Endothelial cell of umbilical vein (primary cell): Measurements from ENCODE around the gene RBPJL. TPM values are rescaled to one million over a fixed set of nuclear protein-coding genes. Genes with fewer than 3 reads are reported as not detected.

Experiments
- BruUV-seq: library from RNA; stranded (reverse); fragments of 400-500 nt; replicated peaks from 2 replicates; lab custom pipeline; 2021; lab: Mats Ljungman, UMichigan
- CTCF ChIA-PET: fragments of 300-600, 350-600 bp; sonication (Branson Sonifier 250); formaldehyde crosslinking; loops from one replicate; lab custom pipeline; 2021; ENCODE audit warnings: antibody characterized with exemption, inconsistent platforms; lab: Charles Lee
- POLR2A ChIA-PET: fragments of 300-600, 350-600 bp; sonication (Branson Sonifier 250); formaldehyde crosslinking; loops from one replicate; lab custom pipeline; 2021; ENCODE audit warnings: antibody characterized with exemption, inconsistent platforms; lab: Charles Lee
- DNase-seq: peaks from one replicate; pipeline ENCODE4 v3.0.0-alpha.2; 2011; ENCODE audit warnings: low read depth, low spot score
- FAIRE-seq: peaks from 2 replicates; lab custom pipeline; 2011; peaks lifted over from hg19 to GRCh38; lab: Jason Lieb, UNC
- H2AFZ ChIP-seq: 2 replicates; pipeline ENCODE4 v1.6.0; 2012; ENCODE audit warnings: low read depth, low read length, control low read depth, inconsistent platforms
- H3K27ac ChIP-seq: 2 replicates; pipeline ENCODE4 v1.5.1; 2011; ENCODE audit warnings: low read depth, mild to moderate bottlenecking, control low read depth, low read length, moderate library complexity; ENCODE audit not compliant: insufficient read depth
- H3K27me3 ChIP-seq, 2 experiments: 2 replicates each; pipeline versions ENCODE4 v1.6.0 to v1.6.1; 2011; ENCODE audit warnings: low read length in 2 of 2, mixed read lengths in 1 of 2; ENCODE audit not compliant: control insufficient read depth in 2 of 2, insufficient read depth in 2 of 2
- H3K36me3 ChIP-seq, 2 experiments: 2 replicates in 1 of 2; 3 replicates in 1 of 2; pipeline ENCODE4 v1.5.1; 2011; ENCODE audit warnings: low read length in 2 of 2, mild to moderate bottlenecking in 1 of 2, moderate library complexity in 1 of 2; ENCODE audit not compliant: control insufficient read depth in 2 of 2, insufficient read depth in 2 of 2; ENCODE audit errors: extremely low read depth in 1 of 2
- H3K4me1 ChIP-seq: 3 replicates; pipeline ENCODE4 v1.5.1; 2011; ENCODE audit warnings: mild to moderate bottlenecking, low read length; ENCODE audit not compliant: control insufficient read depth, insufficient read depth; ENCODE audit errors: extremely low read depth
- H3K4me2 ChIP-seq: 2 replicates; pipeline ENCODE4 v1.6.1; 2011; ENCODE audit warnings: low read length, control low read depth, mixed read lengths; ENCODE audit not compliant: insufficient read depth
- H3K4me3 ChIP-seq, 3 experiments: fragments of 200-600 bp in 1 of 3; sonication (generic), shearing (Covaris generic) in 1 of 3; replicated peaks in 1 of 3; 2 replicates each; pipeline ENCODE4 v1.5.1; 2011 to 2016; ENCODE audit warnings: control low read depth in 3 of 3, low read length in 3 of 3, mild to moderate bottlenecking in 2 of 3, inconsistent platforms in 1 of 3, low read depth in 1 of 3, moderate library complexity in 1 of 3; ENCODE audit not compliant: insufficient read depth in 1 of 3
- H3K79me2 ChIP-seq: 2 replicates; pipeline ENCODE4 v1.6.0; 2012; ENCODE audit warnings: low read length, inconsistent platforms; ENCODE audit not compliant: control insufficient read depth, insufficient read depth
- H3K9ac ChIP-seq: replicated peaks from 2 replicates; pipeline ENCODE3; 2011; ENCODE audit warnings: low read length, control low read depth; ENCODE audit not compliant: insufficient read depth; ENCODE audit errors: extremely low read depth
- H3K9me1 ChIP-seq: replicated peaks from 3 replicates; pipeline ENCODE4 v1.6.0; 2011; ENCODE audit warnings: mild to moderate bottlenecking, low read length; ENCODE audit not compliant: control insufficient read depth, insufficient read depth; ENCODE audit errors: extremely low read depth
- H3K9me3 ChIP-seq: replicated peaks from 2 replicates; pipeline ENCODE4 v1.5.1; 2012; ENCODE audit warnings: low read length, inconsistent platforms; ENCODE audit not compliant: control insufficient read depth, insufficient read depth
- H4K20me1 ChIP-seq: replicated peaks from 2 replicates; pipeline ENCODE3; 2011; ENCODE audit warnings: mild to moderate bottlenecking, low read length; ENCODE audit not compliant: control insufficient read depth, insufficient read depth; ENCODE audit errors: extremely low read depth
- CTCF ChIP-seq, 2 donors: IDR thresholded peaks; 1 replicate in 1 of 2; 2 replicates in 1 of 2; pipeline ENCODE4 v1.5.1; 2011; ENCODE audit warnings: low read length in 2 of 2, mild to moderate bottlenecking in 2 of 2, moderate library complexity in 2 of 2, control low read depth in 1 of 2, inconsistent platforms in 1 of 2, low read depth in 1 of 2; ENCODE audit not compliant: insufficient read depth in 1 of 2; ENCODE audit errors: extremely low read depth in 1 of 2
- EZH2 ChIP-seq: IDR thresholded peaks from 2 replicates; pipeline ENCODE4 v1.6.1; 2012; ENCODE audit warnings: borderline replicate concordance, low read depth, mild to moderate bottlenecking, moderate library complexity, low read length, inconsistent platforms; ENCODE audit not compliant: severe bottlenecking
- FOS ChIP-seq: IDR thresholded peaks from 2 replicates; pipeline ENCODE4 v1.6.1; 2011; ENCODE audit warnings: mild to moderate bottlenecking, low read length, moderate library complexity, borderline replicate concordance; ENCODE audit not compliant: insufficient read depth
- GATA2 ChIP-seq: IDR thresholded peaks from 2 replicates; pipeline ENCODE4 v1.7.0; 2011; ENCODE audit warnings: low read depth, mild to moderate bottlenecking, moderate library complexity, mixed read lengths, low read length; ENCODE audit not compliant: insufficient read length, insufficient read depth
- JUN ChIP-seq: IDR thresholded peaks from 2 replicates; pipeline ENCODE4 v1.6.1; 2011; ENCODE audit warnings: borderline replicate concordance, low read depth; ENCODE audit not compliant: insufficient read length, insufficient read depth
- MAX ChIP-seq: IDR thresholded peaks from 2 replicates; pipeline ENCODE4 v1.6.1; 2011; ENCODE audit not compliant: insufficient read depth, insufficient read length
- MYC ChIP-seq: IDR thresholded peaks from one replicate; pipeline ENCODE4 v1.6.1; 2011; ENCODE audit warnings: mild to moderate bottlenecking, low read depth, low read length
- POLR2A ChIP-seq: IDR thresholded peaks from 2 replicates; pipeline ENCODE4 v1.6.1; 2012; ENCODE audit warnings: low read depth, mild to moderate bottlenecking, control low read depth, low read length
- POLR2AphosphoS5 ChIP-seq: IDR thresholded peaks from 2 replicates; pipeline ENCODE4 v1.6.1; 2012; ENCODE audit warnings: low read depth, mild to moderate bottlenecking, control low read depth, low read length, moderate library complexity; ENCODE audit not compliant: insufficient read depth
- dilution Hi-C: fragments of 300-500 bp; cut with MboI; formaldehyde crosslinking; loops from one replicate; pipeline ENCODE4 v1.15.0; 2019; ENCODE audit warnings: low sequenced_read_pairs; ENCODE audit not compliant: extremely low pct_ligation_motif_present
- intact Hi-C: fragments of 100-400 bp; cut with micrococcal nuclease; formaldehyde crosslinking; loops from one replicate; pipeline ENCODE4 v1.10.0; 2022
- polyA plus RNA-seq, 4 experiments: library from polyadenylated mRNA; depleted of rRNA in 3 of 4; stranded (reverse) in 3 of 4; unstranded in 1 of 4; fragments of >200 nt; gene quantifications; 2 replicates each; pipeline versions ENCODE4 v1.2.1 to v1.2.3, GENCODE V29; 2011 to 2012; ENCODE audit warnings: missing spikeins in 1 of 4
- total RNA-seq: library from RNA; stranded (reverse); gene quantifications from 2 replicates; pipeline ENCODE4 v1.2.3, GENCODE V29; 2021

RBPJL gene
- total and polyA plus RNA-seq, 2 donors (not counting 3 experiments of a cell fraction or from before 2014, with no cell fraction given): not detected

- DNase-seq: no peak
- dilution Hi-C loops (no loop called here), intact Hi-C loops (no loop called here)
- H3K79me2 ChIP-seq: peaks cover 12% of the 10 kb centered on the region
- no peaks in the 10 kb centered on the region for H4K20me1 ChIP-seq
- no peak overlapping the region for H3K4me3 ChIP-seq
- ChIA-PET CTCF (interaction anchor here (1.2 kb wide), 1 partner anchor 70 kb away, joined by 5 read pairs; no protein-coding TSS in a partner anchor), POLR2A (no interaction called here)
- no peak overlapping the region for H3K4me2 ChIP-seq
- H3K36me3 ChIP-seq: peaks cover 0 to 11% of the 10 kb centered on the region in 2 experiments
- no peak overlapping the region for H3K27ac ChIP-seq
- H3K27me3 ChIP-seq: no peaks in the 10 kb centered on the region
- H3K4me1 ChIP-seq: peaks cover 10% of the 10 kb centered on the region
- TF ChIP-seq MYC (no peak), POLR2AphosphoS5 (no peak), POLR2A (no peak), FOS (no peak), EZH2 (no peak), CTCF (IDR thresholded peaks at IDR 0.05; ENCODE audit: extremely low read depth in 1 of 2, insufficient read depth in 1 of 2, low read depth in 1 of 2, low read length in 2 of 2) (no peak), JUN (no peak), MAX (no peak), GATA2 (no peak)
- no peaks in the 10 kb centered on the region for H3K9me3 ChIP-seq
- no peak overlapping the region for H2AFZ ChIP-seq
- no TSS peak for BruUV-seq
- FAIRE-seq: no peak
- no peak overlapping the region for H3K9ac ChIP-seq
- H3K9me1 ChIP-seq: no peaks in the 10 kb centered on the region
These were observed 60.0 kb downstream of the RBPJL start for GRCh38 chr20:45366631-45367030.
